KMS-11 (cell line): ENCODE results near the gene TMEM132C.

ENCODE experiments used
- H2AFZ ChIP-seq: fragments of 200-600 bp; sonication (generic); 2 replicates; pipeline ENCODE4 v1.6.1; 2016; ENCODE audit warnings: antibody characterized with exemption, mixed run types, low read depth
- H3K27ac ChIP-seq: fragments of 200-600 bp; sonication (generic); 2 replicates; pipeline ENCODE4 v1.6.1; 2016; ENCODE audit warnings: mild to moderate bottlenecking, mixed run types
- H3K27me3 ChIP-seq: fragments of 200-600 bp; sonication (generic); 2 replicates; pipeline ENCODE4 v1.6.1; 2017; ENCODE audit warnings: mild to moderate bottlenecking, low read depth, mixed run types, moderate library complexity; ENCODE audit not compliant: insufficient read depth
- H3K36me3 ChIP-seq: fragments of 200-600 bp; sonication (generic); 2 replicates; pipeline ENCODE4 v1.6.1; 2017; ENCODE audit warnings: mild to moderate bottlenecking, mixed run types; ENCODE audit not compliant: insufficient read depth
- H3K4me1 ChIP-seq: fragments of 200-600 bp; sonication (generic); 2 replicates; pipeline ENCODE4 v1.6.1; 2016; ENCODE audit warnings: mild to moderate bottlenecking, low read depth, mixed run types; ENCODE audit not compliant: poor library complexity, severe bottlenecking
- H3K4me2 ChIP-seq: fragments of 200-600 bp; sonication (generic); 2 replicates; pipeline ENCODE4 v1.7.0; 2016; ENCODE audit warnings: mild to moderate bottlenecking, mixed run types
- H3K4me3 ChIP-seq: fragments of 200-600 bp; sonication (generic); IDR thresholded peaks from 2 replicates; pipeline ENCODE4 v1.6.1; 2017; ENCODE audit warnings: low read depth, low read length, mixed read lengths; ENCODE audit not compliant: insufficient read depth
- H3K79me2 ChIP-seq: fragments of 200-600 bp; sonication (generic); 2 replicates; pipeline ENCODE4 v1.6.1; 2016; ENCODE audit warnings: low read depth, mixed run types; ENCODE audit not compliant: insufficient read depth
- H3K9ac ChIP-seq: fragments of 200-600 bp; sonication (generic); 2 replicates; pipeline ENCODE4 v1.6.1; 2016; ENCODE audit warnings: mild to moderate bottlenecking, mixed run types
- H4K20me1 ChIP-seq: fragments of 200-600 bp; sonication (generic); 2 replicates; pipeline ENCODE4 v1.6.1; 2016; ENCODE audit warnings: mild to moderate bottlenecking, mixed run types; ENCODE audit not compliant: insufficient read depth
- CTCF ChIP-seq: fragments of 200-600 bp; sonication (generic); conservative IDR thresholded peaks from 2 replicates; pipeline ENCODE4 v1.6.1; 2017; ENCODE audit warnings: low read depth, mild to moderate bottlenecking, antibody characterized with exemption, low read length, moderate library complexity, mixed read lengths

The TMEM132C gene

GRCh38 chr12:128439796-128440195 is 172.8 kb downstream of the TMEM132C start:
- no peaks in the 10 kb centered on the region for H3K36me3 ChIP-seq
- no peak for TF ChIP-seq CTCF
- no peak overlapping the region for H2AFZ ChIP-seq
- H4K20me1 ChIP-seq = no peaks in the 10 kb centered on the region
- H3K27me3 ChIP-seq = no peaks in the 10 kb centered on the region
- H3K79me2 ChIP-seq = no peaks in the 10 kb centered on the region
- no peaks in the 10 kb centered on the region for H3K4me1 ChIP-seq
- no peak overlapping the region for H3K27ac ChIP-seq
- no peak overlapping the region for H3K9ac ChIP-seq
- no peak overlapping the region for H3K4me2 ChIP-seq
- H3K4me3 ChIP-seq = no peak overlapping the region

- Histone ChIP-seq H3K36me3 (no peaks in the 10 kb centered on the region), H3K27me3 (no peaks in the 10 kb centered on the region), H3K4me3 (no peak overlapping the region), H3K27ac (no peak overlapping the region), H4K20me1 (no peaks in the 10 kb centered on the region), H3K4me2 (no peak overlapping the region), H2AFZ (no peak overlapping the region), H3K4me1 (no peaks in the 10 kb centered on the region), H3K9ac (no peak overlapping the region), H3K79me2 (no peaks in the 10 kb centered on the region)
- TF ChIP-seq CTCF = no peak
These were observed 175.1 kb downstream of the TMEM132C start for GRCh38 chr12:128442096-128442495.

GRCh38 chr12:128444598-128444997 is 177.6 kb downstream of the TMEM132C start:
- Histone ChIP-seq H3K27me3 (no peaks in the 10 kb centered on the region), H3K79me2 (no peaks in the 10 kb centered on the region), H4K20me1 (no peaks in the 10 kb centered on the region), H2AFZ (no peak overlapping the region), H3K4me2 (no peak overlapping the region), H3K4me3 (no peak overlapping the region), H3K9ac (no peak overlapping the region), H3K27ac (no peak overlapping the region), H3K4me1 (no peaks in the 10 kb centered on the region), H3K36me3 (no peaks in the 10 kb centered on the region)
- TF ChIP-seq CTCF = no peak

GRCh38 chr12:128445415-128446127 is 178.6 kb downstream of the TMEM132C start:
- no peak overlapping the region for H2AFZ ChIP-seq
- no peak overlapping the region for H3K4me3 ChIP-seq
- H3K27me3 ChIP-seq = no peaks in the 10 kb centered on the region
- H3K27ac ChIP-seq = no peak overlapping the region
- H4K20me1 ChIP-seq = no peaks in the 10 kb centered on the region
- no peak for TF ChIP-seq CTCF
- no peaks in the 10 kb centered on the region for H3K4me1 ChIP-seq
- H3K79me2 ChIP-seq = no peaks in the 10 kb centered on the region
- H3K36me3 ChIP-seq = no peaks in the 10 kb centered on the region
- no peak overlapping the region for H3K4me2 ChIP-seq
- no peak overlapping the region for H3K9ac ChIP-seq
